ENCODE measurements around the gene ADGRL4.

The ADGRL4 gene

GRCh38 chr1:78843546-78843945 lies 163.0 kb downstream of the ADGRL4 start:
- no peaks in the 10 kb centered on the region for H3K36me3 ChIP-seq (replicated peaks; ENCODE audit: insufficient read depth, low read length)
- H3K4me1 ChIP-seq (ENCODE audit: low read length), result no peaks in the 10 kb centered on the region
- H3K27me3 ChIP-seq (replicated peaks; ENCODE audit: insufficient read depth, low read length), result no peaks in the 10 kb centered on the region
- H4K20me1 ChIP-seq (ENCODE audit: insufficient read depth, low read length), result no peaks in the 10 kb centered on the region
- no peak for DNase-seq
- TF ChIP-seq EZH2phosphoT487 (IDR thresholded peaks at IDR 0.05; ENCODE audit: low read length), result no peak
- TF ChIP-seq, protein P1, sequence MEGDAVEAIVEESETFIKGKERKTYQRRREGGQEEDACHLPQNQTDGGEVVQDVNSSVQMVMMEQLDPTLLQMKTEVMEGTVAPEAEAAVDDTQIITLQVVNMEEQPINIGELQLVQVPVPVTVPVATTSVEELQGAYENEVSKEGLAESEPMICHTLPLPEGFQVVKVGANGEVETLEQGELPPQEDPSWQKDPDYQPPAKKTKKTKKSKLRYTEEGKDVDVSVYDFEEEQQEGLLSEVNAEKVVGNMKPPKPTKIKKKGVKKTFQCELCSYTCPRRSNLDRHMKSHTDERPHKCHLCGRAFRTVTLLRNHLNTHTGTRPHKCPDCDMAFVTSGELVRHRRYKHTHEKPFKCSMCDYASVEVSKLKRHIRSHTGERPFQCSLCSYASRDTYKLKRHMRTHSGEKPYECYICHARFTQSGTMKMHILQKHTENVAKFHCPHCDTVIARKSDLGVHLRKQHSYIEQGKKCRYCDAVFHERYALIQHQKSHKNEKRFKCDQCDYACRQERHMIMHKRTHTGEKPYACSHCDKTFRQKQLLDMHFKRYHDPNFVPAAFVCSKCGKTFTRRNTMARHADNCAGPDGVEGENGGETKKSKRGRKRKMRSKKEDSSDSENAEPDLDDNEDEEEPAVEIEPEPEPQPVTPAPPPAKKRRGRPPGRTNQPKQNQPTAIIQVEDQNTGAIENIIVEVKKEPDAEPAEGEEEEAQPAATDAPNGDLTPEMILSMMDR (IDR thresholded peaks at IDR 0.05; ENCODE audit: low read length), result no peak
- no peak for TF ChIP-seq EZH2 (optimal IDR thresholded peaks at IDR 0.05; ENCODE audit: low read depth, low read length)
- H3K4me3 ChIP-seq (ENCODE audit: low read length), result no peak overlapping the region
- H2AFZ ChIP-seq (ENCODE audit: low read length), result no peak overlapping the region
- no peaks in the 10 kb centered on the region for H3F3A ChIP-seq (ENCODE audit: insufficient read depth, low read length)
- H3K9ac ChIP-seq (ENCODE audit: low read length), result no peak overlapping the region
- no peak overlapping the region for H3K27ac ChIP-seq (ENCODE audit: low read length)
- H3K9me2 ChIP-seq (replicated peaks; ENCODE audit: insufficient read depth, low read length), result no peaks in the 10 kb centered on the region
- no peaks in the 10 kb centered on the region for H3K79me2 ChIP-seq (ENCODE audit: low read length)
- no peak overlapping the region for H3K4me2 ChIP-seq (ENCODE audit: low read depth, low read length)
- H3K9me3 ChIP-seq (replicated peaks; ENCODE audit: insufficient read depth, low read length), result no peaks in the 10 kb centered on the region

DNA sequence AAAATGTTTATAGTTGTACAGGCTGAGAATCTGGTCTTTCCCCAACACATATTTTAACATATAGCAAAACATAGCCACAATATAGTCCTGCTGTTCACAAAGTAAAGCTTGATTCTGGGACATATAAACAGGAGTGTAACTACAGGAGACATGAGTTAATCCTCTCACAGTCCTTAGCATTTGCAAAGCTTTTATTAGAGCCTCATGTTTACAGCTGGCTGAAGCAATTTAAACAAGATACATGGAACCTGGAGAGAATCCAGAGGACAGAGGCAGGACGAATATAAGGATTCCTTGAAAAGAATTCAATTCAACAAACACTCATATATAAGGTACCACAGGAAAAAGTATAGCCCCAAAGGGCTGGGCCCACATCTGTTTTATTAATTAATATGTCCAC lies 163.4 kb downstream of the ADGRL4 start:
- no peaks in the 10 kb centered on the region for H3K9me2 ChIP-seq (replicated peaks; ENCODE audit: insufficient read depth, low read length)
- no peak overlapping the region for H3K4me3 ChIP-seq (ENCODE audit: low read length)
- no peak overlapping the region for H3K4me2 ChIP-seq (ENCODE audit: low read depth, low read length)
- no peak overlapping the region for H3K9ac ChIP-seq (ENCODE audit: low read length)
- H3K9me3 ChIP-seq (replicated peaks; ENCODE audit: insufficient read depth, low read length), result no peaks in the 10 kb centered on the region
- H2AFZ ChIP-seq (ENCODE audit: low read length), result no peak overlapping the region
- no peaks in the 10 kb centered on the region for H3K27me3 ChIP-seq (replicated peaks; ENCODE audit: insufficient read depth, low read length)
- no peaks in the 10 kb centered on the region for H3K79me2 ChIP-seq (ENCODE audit: low read length)
- no peaks in the 10 kb centered on the region for H3K4me1 ChIP-seq (ENCODE audit: low read length)
- H3F3A ChIP-seq (ENCODE audit: insufficient read depth, low read length), result no peaks in the 10 kb centered on the region
- H4K20me1 ChIP-seq (ENCODE audit: insufficient read depth, low read length), result no peaks in the 10 kb centered on the region
- no peak for DNase-seq
- no peaks in the 10 kb centered on the region for H3K36me3 ChIP-seq (replicated peaks; ENCODE audit: insufficient read depth, low read length)
- TF ChIP-seq EZH2phosphoT487 (IDR thresholded peaks at IDR 0.05; ENCODE audit: low read length) (no peak), EZH2 (optimal IDR thresholded peaks at IDR 0.05; ENCODE audit: low read depth, low read length) (no peak)
- TF ChIP-seq, protein P1 (IDR thresholded peaks at IDR 0.05; ENCODE audit: low read length), result no peak
- H3K27ac ChIP-seq (ENCODE audit: low read length), result no peak overlapping the region

DNA sequence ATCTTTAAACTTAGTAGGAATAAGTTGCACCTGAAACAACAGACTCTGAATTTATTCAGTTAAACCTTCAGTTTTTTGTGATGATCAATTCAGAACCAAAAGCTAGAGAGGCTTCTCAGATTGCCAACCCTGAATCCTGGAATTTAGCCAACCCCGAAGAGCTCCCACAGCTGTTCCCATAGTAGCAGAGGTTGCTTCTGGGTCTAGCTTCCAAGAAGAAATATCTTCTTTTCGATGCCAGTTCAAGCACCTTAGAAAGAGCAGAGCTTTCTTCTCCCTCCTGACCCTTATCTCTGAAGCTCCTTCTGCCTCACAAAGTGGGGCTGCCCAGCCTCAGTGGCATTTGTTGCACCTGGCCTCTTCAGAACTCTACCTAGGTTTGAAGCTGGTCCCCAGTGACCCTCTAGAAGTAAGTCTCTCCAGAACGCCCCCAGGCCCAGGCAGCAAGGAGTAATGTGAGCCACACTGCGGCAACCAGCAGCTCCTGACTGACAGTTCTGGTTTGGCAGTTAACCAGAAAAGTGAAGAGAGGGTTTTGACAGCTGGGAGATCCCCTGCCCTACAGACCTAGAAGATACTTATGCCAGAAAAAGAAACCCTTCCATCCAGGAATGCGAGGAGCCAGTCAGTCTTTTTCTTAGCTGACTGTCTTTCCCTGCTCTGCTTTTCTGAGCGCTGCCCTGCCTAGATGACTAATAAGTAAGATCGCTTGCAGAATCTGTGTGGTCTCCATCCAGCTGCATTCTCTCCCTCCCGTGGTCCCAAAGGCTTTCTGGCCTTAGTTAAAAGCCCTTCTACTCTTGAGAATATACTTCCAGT lies 165.9 kb downstream of the ADGRL4 start:
- DNase-seq, result no peak
- H3F3A ChIP-seq (ENCODE audit: insufficient read depth, low read length), result no peaks in the 10 kb centered on the region
- no peak overlapping the region for H3K9ac ChIP-seq (ENCODE audit: low read length)
- no peaks in the 10 kb centered on the region for H3K4me1 ChIP-seq (ENCODE audit: low read length)
- H3K9me2 ChIP-seq (replicated peaks; ENCODE audit: insufficient read depth, low read length), result no peaks in the 10 kb centered on the region
- TF ChIP-seq, protein P1 (IDR thresholded peaks at IDR 0.05; ENCODE audit: low read length), result no peak
- TF ChIP-seq EZH2phosphoT487 (IDR thresholded peaks at IDR 0.05; ENCODE audit: low read length) (no peak), EZH2 (optimal IDR thresholded peaks at IDR 0.05; ENCODE audit: low read depth, low read length) (no peak)
- H3K27ac ChIP-seq (ENCODE audit: low read length), result no peak overlapping the region
- no peaks in the 10 kb centered on the region for H4K20me1 ChIP-seq (ENCODE audit: insufficient read depth, low read length)
- H2AFZ ChIP-seq (ENCODE audit: low read length), result no peak overlapping the region
- no peaks in the 10 kb centered on the region for H3K9me3 ChIP-seq (replicated peaks; ENCODE audit: insufficient read depth, low read length)
- H3K4me2 ChIP-seq (ENCODE audit: low read depth, low read length), result no peak overlapping the region
- no peaks in the 10 kb centered on the region for H3K36me3 ChIP-seq (replicated peaks; ENCODE audit: insufficient read depth, low read length)
- no peak overlapping the region for H3K4me3 ChIP-seq (ENCODE audit: low read length)
- H3K27me3 ChIP-seq (replicated peaks; ENCODE audit: insufficient read depth, low read length), result no peaks in the 10 kb centered on the region
- no peaks in the 10 kb centered on the region for H3K79me2 ChIP-seq (ENCODE audit: low read length)

Data from MM.1S (cell line).